Liver (tissue), 3 donors: ENCODE results near the gene SEC22A.

Source experiments
- ATF3 ChIP-seq: IDR thresholded peaks from 2 replicates; pipeline ENCODE4 v1.6.1; 2016; ENCODE audit warnings: antibody characterized with exemption
- EGR1 ChIP-seq, 2 donors: IDR thresholded peaks; 2 replicates each; pipeline ENCODE4 v1.6.1; 2016 to 2018; ENCODE audit warnings: antibody characterized with exemption in 2 of 2, low read depth in 2 of 2
- FOXA1 ChIP-seq: IDR thresholded peaks from 2 replicates; pipeline ENCODE4 v1.6.1; 2016; ENCODE audit warnings: antibody characterized with exemption
- JUND ChIP-seq, 2 donors: IDR thresholded peaks; 2 replicates each; pipeline ENCODE4 v1.6.1; 2016; ENCODE audit warnings: antibody characterized with exemption in 2 of 2
- RAD21 ChIP-seq, 2 donors: IDR thresholded peaks; 2 replicates each; pipeline ENCODE4 v1.6.1; 2016; ENCODE audit warnings: antibody characterized with exemption in 2 of 2, mild to moderate bottlenecking in 2 of 2
- RXRA ChIP-seq, 2 donors: IDR thresholded peaks; 2 replicates each; pipeline ENCODE4 v1.6.1; 2017 to 2018; ENCODE audit warnings: antibody characterized with exemption in 2 of 2, mild to moderate bottlenecking in 1 of 2
- SP1 ChIP-seq: IDR thresholded peaks from 2 replicates; pipeline ENCODE4 v1.6.1; 2018; ENCODE audit warnings: antibody characterized with exemption, mild to moderate bottlenecking
- TAF1 ChIP-seq: conservative IDR thresholded peaks from 2 replicates; pipeline ENCODE4 v1.6.1; 2016; ENCODE audit warnings: antibody characterized with exemption, mild to moderate bottlenecking
- ZBTB33 ChIP-seq: IDR thresholded peaks from 2 replicates; pipeline ENCODE4 v1.6.1; 2016; ENCODE audit warnings: antibody characterized with exemption
- TF ChIP-seq, protein P1 (sequence below): fragments of 150-350 bp; IDR thresholded peaks from 2 replicates; pipeline ENCODE4 v1.5.1; 2017; ENCODE audit warnings: improper control_type of control experiment, low read depth, low read length; ENCODE audit not compliant: missing input control
- TF ChIP-seq, protein P2 (sequence below): IDR thresholded peaks from 2 replicates; pipeline ENCODE4 v1.6.1; 2016; ENCODE audit warnings: antibody characterized with exemption
- donor health status: healthy.
- donor health status: healthy.

GRCh38 chr3:123258359-123258758 is 56.6 kb downstream of the SEC22A start:
- TF ChIP-seq, protein P1, sequence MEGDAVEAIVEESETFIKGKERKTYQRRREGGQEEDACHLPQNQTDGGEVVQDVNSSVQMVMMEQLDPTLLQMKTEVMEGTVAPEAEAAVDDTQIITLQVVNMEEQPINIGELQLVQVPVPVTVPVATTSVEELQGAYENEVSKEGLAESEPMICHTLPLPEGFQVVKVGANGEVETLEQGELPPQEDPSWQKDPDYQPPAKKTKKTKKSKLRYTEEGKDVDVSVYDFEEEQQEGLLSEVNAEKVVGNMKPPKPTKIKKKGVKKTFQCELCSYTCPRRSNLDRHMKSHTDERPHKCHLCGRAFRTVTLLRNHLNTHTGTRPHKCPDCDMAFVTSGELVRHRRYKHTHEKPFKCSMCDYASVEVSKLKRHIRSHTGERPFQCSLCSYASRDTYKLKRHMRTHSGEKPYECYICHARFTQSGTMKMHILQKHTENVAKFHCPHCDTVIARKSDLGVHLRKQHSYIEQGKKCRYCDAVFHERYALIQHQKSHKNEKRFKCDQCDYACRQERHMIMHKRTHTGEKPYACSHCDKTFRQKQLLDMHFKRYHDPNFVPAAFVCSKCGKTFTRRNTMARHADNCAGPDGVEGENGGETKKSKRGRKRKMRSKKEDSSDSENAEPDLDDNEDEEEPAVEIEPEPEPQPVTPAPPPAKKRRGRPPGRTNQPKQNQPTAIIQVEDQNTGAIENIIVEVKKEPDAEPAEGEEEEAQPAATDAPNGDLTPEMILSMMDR = no peak
- TF ChIP-seq EGR1 (IDR thresholded peaks at IDR 0.05; ENCODE audit: low read depth in 2 of 2) = no peak
- no peak for TF ChIP-seq RAD21 (IDR thresholded peaks at IDR 0.05)
- TF ChIP-seq SP1 = no peak
- TF ChIP-seq ZBTB33 = no peak
- TF ChIP-seq JUND (IDR thresholded peaks at IDR 0.05) = no peak
- TF ChIP-seq FOXA1 = no peak
- TF ChIP-seq TAF1 = no peak
- TF ChIP-seq ATF3 = no peak
- TF ChIP-seq, protein P2, sequence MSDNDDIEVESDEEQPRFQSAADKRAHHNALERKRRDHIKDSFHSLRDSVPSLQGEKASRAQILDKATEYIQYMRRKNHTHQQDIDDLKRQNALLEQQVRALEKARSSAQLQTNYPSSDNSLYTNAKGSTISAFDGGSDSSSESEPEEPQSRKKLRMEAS = no peak
- TF ChIP-seq RXRA (IDR thresholded peaks at IDR 0.05) = no peak
